HG03025 (cell line): Measurements from ENCODE around the gene MXI1.
"Not testable (repeated sequence)": the region's sequence is repeated elsewhere in the genome, so short reads cannot be mapped to it uniquely, and the experiment has no call there.

Experiments
- ATAC-seq: cut with Tn5 transposase; IDR thresholded peaks from one replicate; pipeline ENCODE4 v1.9.1; 2021; ENCODE audit warnings: mild to moderate bottlenecking, moderate library complexity; ENCODE audit not compliant: unreplicated experiment, low FRiP score

MXI1 gene

DNA sequence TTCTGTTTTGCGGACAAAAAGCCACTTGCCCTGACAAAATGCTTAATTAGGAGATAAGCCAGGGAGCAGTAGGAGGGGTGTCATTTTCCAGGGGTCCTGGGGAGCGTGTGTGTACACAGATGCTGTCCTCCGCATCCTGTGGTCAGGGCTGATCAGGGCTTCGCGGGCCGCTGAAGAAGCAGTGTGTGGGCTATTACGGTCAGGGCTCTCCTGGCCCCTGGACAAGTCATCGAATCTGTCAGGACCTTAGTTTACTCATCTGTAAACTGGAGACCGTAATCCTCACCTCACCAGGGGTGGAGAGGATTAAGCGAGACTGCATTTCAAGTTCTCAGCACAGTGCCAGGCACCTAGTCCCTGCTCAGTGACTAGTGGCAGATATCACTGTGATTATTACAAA, 26.0 kb upstream of the MXI1 start:
- no peak for ATAC-seq

DNA sequence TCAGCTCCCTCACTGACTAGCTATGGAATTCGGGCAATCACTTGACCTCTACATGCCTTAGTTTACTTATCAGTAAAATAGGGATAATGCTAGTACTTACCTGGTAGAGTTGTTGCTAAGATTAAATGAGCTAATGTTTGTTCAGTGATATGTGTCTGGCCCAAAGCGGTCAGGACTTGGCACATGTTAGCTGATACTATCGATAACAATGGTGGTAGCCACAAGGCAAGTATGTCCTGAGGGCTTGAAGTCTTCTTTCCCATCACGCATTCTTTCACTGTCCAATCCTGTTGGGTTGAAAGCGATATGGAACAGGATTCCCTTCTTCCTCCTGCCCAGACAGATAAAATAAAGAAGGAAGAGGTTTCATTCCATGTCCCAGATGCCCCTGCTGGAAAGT, 25.5 kb upstream of the MXI1 start:
- ATAC-seq: no peak

DNA sequence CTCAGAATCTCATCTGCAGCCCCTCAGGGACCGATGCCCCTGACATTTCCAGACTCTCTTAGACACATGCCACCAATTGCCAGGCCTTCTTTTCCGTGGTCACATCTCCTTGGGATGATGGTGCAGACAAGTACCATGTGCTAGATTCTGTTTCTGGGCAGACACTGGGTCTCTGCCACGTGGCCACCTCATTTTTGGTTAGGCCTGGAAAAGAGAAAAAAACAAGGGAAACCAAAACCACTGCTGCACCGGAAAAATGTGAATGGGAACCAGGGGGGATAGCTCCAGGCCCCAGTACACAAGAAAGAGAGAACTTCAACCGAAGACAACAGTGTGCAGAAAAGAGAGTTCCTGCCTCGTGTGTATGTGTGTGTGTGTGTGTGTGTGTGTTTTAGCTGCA, 23.0 kb upstream of the MXI1 start:
- ATAC-seq: no peak

DNA sequence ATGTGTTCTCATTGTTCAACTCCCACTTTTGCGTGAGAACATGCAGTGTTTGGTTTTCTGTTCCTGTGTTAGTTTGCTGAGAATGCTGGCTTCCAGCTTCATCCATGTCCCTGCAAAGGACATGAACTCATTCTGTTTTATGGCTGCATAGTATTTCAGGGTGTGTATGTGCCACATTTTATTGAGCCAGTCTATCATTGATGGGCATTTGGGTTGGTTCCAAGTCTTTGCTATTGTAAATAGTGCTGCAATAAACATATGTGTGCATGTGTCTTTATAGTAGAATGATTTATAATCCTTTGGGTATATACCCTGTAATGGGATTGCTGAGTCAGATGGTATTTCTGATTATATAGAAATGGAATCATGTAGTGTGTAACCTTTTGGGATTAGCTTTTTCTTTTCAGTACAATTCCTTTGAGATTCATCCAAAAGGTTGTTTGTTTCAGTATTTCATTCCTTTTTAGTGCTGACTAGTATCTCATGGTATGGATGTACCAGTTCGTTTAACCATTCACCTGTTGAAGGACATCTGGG, 21.7 kb upstream of the MXI1 start:
- not testable (repeated sequence) for ATAC-seq

DNA sequence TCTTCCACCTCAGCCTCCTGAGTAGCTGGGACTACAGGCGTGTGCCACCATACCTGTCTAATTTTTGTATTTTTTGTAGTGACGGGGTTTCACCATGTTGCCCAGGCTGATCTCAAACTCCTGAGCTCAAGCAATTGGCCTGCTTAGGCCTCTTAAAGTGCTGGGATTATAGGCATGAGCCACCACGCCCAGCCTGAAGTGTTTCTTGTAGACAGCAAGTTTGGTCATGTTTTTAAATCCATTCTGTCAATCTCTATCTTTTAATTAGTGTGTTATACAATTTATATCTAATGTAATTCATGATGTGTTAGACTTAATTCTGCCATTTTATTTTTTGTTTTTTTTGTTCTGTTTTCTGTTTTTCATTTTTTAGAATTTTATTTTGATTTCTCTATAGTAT, 17.2 kb upstream of the MXI1 start:
- ATAC-seq: no peak

DNA sequence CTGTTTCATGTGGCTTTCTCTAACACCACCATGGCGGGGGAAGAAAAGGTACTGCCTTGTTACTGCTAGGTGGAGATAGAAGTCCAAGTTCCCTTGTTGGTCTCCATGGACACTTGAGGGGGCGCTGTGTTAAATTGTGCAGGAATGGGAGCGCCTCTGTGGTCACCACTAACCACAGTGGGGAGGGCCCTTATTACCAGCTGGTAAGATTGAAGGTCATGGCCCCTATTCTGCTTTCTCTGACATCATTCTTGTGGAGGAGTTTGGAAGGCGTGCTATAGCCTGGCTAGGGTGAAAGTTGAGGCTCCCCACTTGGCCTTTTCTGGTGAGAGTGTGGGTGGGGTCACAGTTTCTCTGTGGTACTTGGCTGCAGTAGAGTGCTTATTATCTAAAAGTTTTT, 14.9 kb upstream of the MXI1 start:
- ATAC-seq: peak; percentile 62

DNA sequence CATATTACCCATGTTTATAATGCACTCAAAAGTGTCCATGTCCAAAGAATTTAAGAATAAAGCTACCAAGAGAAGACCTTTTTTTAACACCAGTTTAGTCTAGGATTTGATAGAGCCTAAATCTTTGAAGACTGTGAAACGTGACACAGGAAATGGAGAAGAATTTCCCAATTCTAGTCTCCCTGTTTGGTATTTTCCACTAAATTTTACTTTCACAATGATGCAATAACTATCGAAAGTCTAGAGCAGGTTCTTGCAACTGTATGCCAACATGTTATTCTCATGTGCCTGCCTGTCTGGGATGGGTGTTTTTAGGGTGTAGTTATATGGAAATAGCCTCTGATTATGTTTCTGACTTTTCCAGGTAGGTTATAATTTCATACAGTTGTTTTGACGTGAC, 6.9 kb upstream of the MXI1 start:
- no peak for ATAC-seq

DNA sequence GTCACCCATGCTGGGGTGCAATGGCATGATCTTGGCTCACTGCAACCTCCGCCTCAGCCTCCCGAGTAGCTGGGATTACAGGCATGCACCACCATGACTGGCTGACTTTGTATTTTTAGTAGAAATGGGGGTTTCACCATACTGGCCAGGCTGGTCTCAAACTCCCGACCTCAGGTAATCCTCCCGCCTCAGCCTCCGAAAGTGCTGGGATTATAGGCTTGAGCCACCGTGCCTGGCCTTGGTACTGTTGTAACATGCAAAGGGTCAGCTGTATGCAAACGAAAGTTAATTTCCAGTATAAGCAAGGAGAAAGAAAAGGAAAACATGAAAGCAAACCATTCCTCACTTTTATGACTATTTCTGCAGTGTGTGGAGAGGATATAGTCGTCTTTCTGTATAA, 6.4 kb upstream of the MXI1 start:
- not testable (repeated sequence) for ATAC-seq

DNA sequence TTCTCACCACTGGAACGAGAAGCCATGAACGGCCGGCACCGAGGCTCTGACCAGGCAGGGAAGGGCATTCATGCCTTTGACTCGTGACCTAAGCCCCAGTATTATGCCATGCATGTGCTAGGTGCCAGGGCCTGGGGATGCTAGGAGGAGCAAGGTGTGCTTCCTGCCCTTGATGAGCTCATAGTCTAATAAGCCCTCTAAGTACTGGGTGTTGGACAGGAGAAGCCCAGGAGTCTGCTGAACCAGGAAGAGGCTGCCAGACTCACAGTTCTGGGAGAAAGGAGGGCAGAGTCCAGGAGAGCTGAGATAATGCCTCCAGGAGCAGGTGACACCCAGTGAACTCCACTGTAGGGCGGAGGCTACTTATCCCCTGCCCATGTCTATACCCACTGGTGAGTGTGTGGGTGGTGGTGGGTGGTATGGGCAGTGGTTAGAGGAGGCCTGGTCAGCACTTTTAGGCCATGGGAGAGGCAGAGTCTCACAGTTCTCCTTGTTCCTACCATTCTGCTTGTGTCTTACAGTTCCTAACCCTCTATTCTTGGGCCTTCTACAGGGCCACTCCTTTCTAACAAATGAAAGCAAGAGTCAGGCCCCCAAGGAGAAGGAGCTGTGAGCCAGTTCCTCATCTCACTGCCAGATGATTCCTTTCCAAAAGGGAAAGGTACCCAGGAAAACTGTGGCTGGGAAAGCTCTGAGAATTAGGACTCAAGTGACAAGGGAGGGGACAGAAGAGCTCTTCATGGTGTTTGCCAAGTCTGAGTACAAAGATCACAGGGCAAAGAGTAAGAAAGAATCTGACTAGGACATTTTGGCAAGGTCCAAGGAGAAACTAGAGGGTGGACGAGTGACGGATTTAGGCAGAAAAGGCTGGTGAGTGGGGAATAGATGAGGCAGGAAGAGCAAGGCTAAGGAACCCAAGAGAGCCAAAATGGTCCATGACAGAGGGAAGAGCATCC, 3.6 kb upstream of the MXI1 start:
- no peak for ATAC-seq

DNA sequence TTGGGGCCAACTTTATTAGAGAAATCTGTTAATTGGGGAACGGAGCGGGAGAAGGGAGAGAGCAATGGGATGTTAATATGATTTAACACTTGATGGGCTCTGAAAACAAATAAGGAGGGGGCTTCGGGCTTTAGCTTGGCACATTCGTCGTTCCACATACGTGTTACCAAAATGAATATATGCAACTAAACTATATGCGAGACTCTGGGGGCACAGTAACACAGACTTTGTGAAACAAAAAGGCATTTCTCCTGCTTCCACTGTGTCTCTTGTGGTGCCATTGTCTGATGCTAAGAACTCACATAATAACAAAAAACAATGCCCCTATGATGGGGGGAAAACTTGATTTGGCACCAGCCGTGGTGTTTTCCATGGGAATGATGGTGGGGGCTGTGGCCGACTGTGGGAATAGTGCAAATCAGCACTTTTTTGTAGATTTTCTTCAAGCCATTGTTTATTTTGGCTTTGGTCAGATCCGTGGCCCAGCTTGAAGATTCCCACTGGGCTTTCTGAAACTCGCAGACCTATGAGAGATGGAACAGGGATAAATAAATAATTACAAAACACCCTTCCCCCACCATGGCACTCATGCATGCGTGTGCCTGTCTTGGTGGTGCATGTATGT, 2.2 kb upstream of the MXI1 start:
- ATAC-seq: no peak

DNA sequence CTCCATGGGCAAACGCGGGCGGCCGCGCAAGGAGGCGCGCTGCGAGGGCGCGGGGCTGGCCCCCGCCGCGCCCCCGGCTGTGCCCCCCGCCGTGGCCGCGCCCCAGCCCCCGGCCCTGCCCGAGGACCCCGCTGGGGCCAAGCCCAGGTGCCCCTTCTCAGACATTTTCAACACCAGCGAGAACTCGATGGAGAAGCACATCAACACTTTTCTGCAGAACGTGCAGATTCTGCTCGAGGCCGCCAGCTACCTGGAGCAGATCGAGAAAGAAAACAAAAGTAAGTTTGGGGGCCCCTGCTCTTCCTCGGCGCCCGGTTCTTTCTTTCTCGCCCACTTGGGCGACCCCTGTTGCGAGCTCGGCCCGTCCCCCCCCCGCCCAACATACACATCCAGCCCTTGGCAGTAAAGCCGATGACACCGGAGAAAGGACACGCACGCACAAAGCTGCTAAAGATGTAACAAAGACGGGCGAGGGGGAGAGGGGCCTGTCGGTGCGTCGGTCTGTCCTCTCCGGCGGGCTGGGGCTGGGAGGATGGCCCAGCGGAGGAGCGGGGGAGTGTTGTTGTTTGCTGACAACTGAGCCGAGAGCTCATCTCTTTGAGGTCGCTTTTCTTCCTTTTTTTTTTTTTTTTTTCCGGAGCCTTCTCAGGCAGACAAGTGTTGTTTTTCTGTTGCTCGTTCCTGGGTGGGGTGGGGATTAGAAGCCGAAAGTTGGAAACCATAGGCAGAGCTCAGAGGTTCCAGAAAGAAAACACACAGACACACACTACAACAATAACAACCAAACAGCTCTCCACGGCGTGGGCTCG, 604 bp downstream of the MXI1 start:
- no peak for ATAC-seq

DNA sequence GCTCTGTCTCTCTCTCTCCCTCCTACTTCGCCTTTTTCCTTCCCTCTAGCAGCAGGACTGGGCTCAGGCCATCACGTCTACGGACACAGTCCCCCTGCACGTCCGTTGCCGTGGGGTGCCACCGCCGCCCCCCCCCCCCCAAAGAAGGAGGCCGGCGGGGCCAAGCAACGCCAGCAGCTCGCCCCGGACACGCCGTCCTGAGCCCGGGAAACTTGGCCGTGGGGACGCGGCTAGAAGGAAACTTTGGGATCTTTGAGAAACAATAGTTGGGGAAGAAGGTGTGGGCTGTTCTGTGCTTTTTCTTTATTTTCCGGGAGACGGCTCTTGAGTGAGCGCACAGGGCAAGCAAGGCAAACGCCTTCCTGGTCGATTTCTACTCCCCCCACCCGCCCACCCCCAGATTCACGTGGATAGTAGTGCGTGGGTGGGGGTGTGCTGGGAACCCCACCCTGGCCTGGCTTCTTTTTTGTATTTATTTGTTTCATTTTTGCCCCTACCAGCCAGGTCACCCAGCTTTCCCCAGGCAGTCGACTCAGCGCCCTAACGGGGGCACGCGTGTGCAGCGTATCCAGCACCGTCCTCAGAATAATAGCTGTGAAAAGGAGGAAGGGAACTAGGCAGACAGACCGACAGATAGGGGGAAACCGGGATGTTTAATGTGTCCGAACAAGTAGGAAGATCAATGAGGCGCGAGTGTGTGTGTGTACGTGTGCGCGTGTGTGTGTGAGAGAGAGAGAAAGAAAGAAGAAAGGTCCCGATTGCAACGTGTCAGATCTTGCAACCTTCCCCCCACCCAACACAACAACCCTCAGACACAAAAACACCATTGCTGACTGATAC, 1.4 kb downstream of the MXI1 start:
- no peak for ATAC-seq

DNA sequence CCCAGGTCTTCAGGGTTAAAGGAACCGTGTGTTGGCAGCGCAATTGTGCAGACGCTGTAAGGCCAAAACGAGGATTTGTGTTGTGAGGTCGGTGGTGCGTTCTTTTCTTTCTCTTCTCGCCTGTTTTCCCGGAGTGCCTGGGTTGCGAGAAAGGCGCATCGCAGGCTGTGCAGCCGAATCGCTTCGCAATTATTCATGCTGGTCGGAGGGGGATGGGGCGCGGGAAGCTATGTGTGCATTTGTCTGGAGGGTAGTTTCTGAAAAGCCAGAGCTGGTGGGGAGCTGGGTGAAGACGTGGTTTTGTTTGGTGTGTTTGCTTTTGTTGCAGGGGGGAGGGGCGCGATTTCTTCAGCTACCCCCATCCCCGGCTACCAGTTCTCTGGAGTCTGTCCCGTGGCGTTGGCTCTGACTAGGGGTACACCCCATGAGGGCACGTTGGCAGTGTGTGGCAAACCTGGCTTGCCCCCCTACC, 2.1 kb downstream of the MXI1 start:
- no peak for ATAC-seq

DNA sequence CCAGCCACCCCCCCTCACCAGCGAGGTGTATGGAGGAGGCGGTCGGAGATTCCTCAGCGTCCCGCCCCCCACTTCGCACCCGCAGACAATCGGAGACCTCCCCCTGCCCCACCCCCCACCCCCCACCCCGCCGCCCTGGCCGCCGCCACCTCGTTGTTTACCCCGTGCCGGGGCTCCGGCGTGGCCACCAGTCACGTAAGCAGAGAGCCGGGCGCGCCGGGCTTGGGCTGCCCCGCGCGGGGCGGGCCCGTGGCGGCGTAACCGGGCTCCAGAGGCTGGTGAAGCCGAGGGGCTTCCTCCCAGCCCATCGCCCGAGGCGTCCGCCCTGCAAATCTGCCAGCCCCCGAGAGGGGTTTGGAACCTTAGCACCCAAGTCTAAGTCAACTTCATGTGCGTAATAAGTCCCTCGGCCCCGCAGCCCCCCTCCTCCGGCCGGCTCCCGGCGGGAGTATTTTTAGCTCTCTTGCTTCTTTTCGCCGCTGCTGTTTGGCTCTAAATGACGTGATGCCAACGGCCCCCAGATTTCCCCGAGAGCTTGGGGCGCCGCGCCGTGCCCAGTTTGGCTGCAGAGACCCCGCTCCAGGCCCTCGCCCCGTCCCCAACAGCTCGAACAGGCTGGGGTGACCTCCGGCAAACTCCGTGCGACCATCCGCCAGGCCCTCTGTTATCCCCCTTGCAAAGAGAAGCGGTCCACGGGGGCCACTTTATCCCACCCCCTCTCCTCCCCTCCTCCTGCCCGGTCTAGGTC, 2.7 kb downstream of the MXI1 start:
- ATAC-seq: no peak

DNA sequence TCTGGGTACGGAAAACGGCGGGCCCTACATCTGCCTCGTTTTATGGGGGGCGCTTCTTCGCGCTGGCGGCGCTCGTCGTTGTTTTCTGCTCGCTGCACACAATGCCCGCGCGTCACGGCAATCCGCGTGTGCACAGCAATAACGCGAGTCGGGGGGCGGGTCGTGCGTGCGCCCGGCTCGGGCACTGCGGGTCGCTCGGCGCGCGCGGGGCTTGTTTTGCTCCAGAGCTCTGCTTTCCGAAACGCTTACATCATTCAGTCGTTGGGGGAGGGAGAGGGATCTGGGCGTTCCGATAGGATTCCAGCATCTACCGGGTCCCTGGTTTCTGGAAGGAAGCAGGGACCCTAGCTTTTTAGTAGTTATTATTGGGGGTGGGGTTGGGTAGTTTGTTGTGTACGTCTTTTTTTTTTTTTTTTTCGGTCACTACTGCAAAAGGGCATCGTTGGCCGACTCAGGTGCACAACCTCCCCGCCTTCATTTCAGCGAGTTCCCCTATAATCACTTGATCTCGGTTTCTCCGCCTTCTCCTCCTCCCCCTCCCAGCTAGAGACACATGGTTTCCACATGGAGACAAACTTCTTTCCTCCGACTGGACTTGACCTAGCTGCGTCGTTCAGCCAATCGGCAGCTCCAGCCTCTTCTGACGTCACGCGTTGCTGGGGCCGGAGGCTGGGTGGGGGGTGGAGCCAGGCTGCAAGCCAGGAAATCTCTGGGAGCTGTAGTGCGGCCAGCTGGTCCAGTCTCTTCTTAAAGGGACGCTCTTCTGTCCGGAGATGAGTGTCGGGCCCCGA, 3.5 kb downstream of the MXI1 start:
- peak; percentile 67 for ATAC-seq

DNA sequence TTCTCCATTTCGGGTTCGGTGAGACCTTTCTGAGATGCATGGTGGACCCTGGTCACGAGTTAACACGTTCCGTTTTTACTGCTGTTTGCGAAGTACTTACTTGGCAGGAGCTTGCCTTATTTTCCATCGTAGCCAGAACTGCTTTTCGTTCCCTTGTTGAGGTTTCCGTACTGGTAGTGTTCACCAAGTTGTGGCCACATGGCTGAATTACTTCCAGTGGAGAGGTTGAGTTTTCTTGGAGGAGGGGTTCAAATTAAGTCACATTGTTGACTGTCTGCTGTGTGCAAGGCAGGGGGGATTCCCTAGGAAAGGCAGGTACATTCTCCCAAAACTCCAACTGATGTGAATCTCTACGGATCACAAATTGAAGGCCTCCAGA, 4.0 kb downstream of the MXI1 start:
- peak; percentile 1 for ATAC-seq

DNA sequence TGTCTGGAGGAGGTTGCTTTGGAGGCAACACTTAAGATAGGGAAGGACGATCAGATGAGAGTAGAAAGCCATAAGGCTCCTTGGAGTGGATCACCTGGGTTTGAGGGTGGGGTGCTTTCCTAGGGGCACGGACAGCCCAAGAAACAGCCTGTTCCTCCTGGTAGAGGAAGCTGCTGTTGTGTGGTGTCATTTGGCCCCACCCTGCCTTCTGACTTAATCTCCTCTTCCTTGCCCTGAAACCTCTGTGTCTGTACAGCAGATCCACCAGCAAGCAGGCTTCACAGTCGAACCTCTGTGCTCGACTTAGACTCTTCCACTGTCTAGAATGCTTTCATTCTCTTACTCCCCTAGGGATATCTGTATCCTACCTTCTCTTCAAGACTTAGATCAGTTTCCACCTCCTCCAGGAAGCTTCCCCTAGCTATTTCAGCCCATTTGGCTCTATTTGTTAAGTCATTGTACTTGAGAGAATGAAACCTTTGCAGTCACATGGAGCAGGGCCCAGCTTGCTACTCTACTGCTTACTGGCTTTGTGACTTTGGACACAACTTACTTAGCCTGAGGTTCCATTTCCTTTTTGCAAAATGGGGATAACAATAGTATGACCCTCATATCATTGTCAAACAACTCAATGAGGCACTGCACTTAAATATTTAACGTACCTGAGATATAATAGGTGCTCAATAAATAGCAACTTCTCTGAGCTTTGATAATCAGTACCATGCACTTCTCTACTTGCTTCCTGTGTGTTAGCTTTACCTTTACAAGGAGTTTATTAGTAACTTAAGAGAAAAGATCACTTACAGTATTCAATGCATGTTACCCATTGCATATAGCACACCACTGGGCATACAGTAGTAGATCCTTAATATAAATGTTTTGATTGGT, 5.0 kb downstream of the MXI1 start:
- no peak for ATAC-seq
